GM19240 (cell line): ENCODE results near the gene ALDH3B1.
"Not testable (repeated sequence)": the region's sequence is repeated elsewhere in the genome, so short reads cannot be mapped to it uniquely, and the experiment has no call there.

Source experiments
- DNase-seq: peaks from one replicate; pipeline ENCODE4 v3.0.0; 2011; ENCODE audit warnings: low spot score; ENCODE audit not compliant: insufficient read length

The ALDH3B1 gene, protein sequence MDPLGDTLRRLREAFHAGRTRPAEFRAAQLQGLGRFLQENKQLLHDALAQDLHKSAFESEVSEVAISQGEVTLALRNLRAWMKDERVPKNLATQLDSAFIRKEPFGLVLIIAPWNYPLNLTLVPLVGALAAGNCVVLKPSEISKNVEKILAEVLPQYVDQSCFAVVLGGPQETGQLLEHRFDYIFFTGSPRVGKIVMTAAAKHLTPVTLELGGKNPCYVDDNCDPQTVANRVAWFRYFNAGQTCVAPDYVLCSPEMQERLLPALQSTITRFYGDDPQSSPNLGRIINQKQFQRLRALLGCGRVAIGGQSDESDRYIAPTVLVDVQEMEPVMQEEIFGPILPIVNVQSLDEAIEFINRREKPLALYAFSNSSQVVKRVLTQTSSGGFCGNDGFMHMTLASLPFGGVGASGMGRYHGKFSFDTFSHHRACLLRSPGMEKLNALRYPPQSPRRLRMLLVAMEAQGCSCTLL

DNA sequence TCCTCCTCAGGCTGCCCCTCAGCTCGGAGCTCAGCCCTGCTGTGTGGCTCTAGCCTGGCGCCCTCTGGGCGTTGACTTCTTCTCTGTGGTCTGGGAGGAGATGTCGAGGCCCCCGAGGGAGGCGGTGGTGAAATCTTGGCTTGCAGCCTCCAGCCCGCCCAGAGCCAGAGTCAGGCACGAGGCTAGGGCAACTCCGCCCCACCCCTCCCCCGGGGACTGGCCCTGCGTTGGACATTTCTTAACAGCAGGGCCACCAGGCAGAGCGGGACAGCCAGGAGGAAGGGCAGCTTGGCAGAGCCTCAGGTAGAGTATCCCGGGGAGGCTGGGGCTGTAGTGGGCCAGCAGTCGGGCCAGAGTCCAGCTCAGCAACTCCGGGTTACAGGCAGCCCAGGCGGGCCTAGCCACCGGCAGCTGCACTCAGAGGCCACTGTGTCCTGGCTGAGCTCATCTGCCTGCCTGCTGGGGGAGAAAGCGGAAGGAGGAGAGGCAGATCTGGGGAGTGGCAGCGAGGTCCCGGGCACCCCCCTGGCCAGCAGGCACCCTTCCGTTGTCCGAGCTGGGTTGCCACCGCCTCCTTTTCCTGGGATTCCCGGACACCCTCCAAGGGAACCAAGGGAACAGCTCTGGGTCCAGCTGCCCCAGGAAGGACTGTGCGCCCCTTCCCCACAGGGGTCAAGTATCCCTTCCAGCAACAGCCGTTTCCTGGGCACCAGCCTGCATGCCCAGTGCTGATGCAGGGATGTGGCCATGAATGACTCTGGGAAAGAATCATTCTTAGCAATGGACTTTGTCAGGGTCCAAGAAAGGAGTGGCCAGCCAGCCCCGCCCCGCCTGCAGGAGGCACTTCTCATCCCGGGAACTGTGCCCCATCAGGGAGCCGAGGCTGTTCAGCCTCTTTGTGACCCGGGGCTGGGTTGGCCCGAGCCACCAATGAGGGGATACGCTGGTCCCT lies at the start of gene ALDH3B1:
Gene ALDH3B1, plus strand, starts transcription at position 238 of the 952 bp plus-strand sequence. CDS start 4,971 bp downstream, outside the sequence.
- no peak for DNase-seq

DNA sequence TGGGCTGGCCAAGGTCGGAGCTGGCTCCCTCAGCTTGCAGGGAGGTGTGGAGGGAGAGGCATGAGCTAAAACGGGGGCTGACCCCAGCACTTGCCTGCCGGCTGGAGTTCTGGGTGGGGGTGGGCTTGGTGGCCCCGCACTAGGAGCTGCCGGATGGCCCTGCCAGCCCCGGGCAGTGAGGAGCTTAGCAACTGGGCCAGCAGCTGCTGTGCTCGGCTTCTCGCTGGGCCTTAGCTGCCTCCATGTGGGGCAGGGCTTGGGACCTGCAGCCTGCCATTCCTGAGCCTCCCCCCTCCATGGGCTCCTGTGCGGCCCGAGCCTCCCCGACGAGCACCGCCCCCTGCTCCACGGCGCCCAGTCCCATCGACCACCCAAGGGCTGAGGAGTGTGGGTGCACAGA lies 46.9 kb upstream of the ALDH3B1 start:
- DNase-seq: not testable (repeated sequence)

DNA sequence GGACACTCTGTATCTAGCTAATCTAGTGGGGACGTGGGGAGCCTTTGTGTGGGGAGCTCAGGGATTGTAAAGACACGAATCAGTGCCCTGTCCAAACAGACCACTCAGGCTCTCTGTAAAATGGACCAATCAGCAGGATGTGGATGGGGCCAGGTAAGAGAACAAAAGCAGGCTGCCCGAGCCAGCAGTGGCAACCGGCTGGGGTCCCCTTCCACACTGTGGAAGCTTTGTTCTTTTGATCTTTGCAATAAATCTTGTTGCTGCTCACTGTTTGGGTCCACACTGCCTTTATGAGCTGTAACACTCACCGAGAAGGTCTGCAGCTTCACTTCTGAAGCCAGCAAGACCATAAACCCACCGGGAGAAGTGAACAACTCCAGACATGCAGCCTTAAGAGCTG lies 46.2 kb upstream of the ALDH3B1 start:
- DNase-seq: not testable (repeated sequence)

DNA sequence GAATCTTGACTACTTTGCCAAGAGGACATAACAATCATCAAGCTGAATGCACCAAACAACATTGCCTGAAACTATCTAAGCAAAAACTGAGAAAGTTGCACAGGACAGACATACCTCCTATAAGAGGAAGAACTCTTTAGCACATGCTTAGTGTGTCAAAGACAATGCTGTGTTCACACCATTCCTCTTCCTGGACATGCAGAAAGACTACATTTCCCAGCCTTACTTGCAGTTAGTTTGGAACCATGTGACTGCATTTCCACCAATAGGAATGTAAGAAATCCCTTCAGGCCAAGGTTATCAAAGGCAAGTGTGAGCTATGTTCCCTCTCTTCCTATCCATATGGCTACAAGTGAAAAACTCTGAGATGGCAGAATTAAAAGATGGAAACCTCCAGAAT lies 45.4 kb upstream of the ALDH3B1 start:
- not testable (repeated sequence) for DNase-seq

DNA sequence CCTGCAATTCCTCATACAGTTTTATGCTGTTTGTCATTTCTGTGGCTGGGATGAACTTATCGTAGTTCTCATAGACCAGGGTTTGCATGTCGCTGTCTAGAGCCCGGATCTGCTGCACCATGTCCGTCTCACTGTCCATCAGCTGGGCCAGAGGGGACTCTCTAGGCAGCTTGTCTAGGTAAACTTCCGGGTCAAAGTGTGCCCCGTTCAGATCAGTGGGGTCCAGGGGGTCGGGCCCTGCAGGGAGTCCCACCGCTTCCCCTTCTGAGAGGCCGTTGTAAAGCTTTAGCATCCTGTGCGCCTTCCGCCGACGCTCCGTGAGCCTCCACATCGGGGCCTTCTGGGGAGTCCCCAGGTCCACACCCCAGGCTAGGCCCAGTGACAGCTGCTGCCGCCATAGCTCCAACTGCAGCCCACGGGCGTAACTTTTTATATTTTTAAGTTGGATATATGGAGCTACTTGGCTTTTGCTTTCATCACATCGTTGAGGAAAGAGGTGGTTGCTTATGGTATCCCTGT lies 44.2 kb upstream of the ALDH3B1 start:
- not testable (repeated sequence) for DNase-seq

DNA sequence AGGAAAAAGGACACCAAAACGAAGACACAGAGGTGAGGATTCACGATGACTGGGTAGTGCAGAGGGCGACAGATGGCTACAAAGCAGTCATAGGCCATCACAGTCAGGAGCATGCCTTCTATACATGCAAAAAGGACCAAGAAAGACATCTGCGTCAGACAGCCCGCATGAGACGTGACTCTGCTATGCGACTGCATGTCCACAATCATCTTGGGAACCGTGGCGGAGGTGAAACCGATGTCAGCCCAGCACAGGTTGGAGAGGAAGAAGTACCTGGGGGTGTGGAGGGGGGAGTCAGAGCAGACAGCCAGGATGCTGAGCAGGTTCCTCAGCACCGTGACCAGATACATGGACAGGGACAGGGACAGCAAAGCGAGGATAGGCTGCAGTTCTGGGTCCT lies 35.4 kb upstream of the ALDH3B1 start:
- not testable (repeated sequence) for DNase-seq

DNA sequence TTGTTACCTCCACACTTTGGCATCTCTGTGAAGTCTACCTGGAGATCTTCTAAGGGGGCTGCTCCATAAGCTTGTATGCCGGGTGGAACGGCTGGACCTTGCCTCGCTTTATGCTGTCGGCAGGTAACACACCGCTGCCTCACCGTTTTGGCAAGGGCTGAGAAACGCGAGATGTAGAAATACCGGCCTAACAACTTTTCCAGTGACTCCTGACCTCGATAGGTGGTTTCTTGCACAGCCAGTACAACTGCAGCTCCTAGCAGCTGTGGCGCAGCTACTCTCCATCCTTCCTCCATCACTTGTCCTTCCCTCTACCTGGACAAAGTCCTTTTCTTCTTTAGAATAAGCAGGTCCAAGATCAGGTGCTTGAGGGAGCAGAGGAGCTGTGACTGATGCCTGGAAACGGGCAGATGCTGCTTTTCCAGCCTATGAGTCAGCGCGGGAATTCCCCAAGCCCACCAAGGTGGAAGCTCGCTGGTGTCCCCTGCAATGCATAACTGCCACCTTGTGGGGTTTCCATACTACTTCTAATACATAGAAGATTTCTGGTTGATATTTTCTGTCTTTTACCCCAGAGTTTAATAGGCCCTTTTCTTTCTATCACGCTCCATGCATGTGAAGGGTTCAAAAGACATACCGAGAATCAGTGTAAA lies 31.2 kb upstream of the ALDH3B1 start:
- not testable (repeated sequence) for DNase-seq

DNA sequence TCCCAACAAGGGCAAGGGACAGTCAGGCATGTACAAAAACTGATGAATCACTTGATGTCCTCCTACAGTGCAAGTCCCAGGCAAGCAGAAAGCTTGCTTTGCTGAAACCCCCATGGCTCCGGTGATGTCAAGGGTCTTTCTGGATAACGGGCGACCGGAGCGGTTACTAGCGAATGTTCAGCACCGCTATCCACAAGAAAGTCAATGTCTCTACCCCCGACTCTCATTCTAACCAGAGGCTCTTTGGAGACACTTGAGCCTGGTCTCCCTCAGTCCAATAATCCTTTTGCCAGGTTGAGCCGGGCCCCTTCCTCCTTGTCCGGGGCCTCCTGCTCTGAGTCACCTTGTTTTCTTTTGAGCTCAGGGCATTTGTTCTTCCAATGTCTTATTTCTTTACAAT lies 28.9 kb upstream of the ALDH3B1 start:
- not testable (repeated sequence) for DNase-seq

DNA sequence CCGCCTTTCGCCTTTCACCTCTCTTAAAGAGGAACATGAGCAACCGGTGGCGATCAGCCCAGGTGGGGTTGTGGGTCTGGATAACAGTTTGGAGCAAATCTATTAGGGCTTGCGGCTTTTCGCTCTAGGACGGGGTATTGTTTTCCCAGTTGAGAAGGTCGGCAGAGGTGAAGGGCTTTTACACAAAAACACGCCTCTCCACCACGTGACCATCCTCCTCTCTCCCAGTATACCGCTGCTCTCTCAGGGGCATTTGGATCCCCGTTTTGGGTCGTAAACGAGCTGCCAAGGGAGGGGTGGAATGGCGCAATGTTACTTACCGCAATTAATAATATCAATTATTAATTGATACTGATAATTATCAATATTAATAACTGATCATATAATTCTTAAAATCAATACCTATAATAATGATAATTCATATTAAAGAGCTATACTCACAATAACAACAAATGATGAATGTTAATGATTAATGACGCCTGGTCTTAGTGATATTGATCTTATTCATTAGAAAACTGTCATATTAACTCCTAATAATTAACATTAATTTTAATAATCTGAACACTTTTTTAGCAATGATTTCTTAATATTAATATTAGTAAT lies 27.8 kb upstream of the ALDH3B1 start:
- DNase-seq: not testable (repeated sequence)

DNA sequence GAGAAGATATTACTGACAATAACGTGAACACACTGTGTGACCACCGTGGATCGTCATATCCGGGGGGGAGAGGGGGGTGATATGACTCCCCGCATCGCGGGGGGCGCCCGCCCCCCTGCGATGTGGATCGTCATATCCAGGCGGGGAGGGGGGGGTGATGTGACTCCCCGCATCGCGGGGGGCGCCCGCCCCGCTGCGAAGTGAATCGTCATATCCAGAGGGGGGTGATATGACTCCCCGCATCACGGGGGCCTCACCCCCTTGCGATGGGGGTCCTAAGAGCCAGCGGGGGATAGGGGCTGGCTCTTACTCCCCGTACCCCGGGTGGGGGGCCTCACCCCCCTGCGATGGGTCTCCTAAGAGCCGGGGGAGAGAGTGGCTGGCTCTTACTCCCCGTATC lies 26.2 kb upstream of the ALDH3B1 start:
- no peak for DNase-seq

DNA sequence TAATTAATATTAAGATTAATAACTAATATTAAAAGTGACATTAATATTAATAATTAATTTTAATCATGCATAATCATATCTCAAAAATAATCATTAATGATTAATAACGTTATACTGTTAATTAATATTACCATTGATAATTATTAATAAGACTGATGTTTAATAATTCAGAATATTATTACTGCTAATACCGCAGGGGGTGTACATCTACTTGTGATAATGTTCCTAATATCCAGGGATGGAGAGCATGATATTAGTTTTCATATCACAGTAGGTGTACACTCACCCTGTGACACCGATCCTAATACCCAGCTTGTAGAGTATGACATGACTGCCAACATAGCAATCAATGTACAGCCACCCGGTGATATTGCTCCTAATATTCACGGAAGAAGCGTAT lies 24.8 kb upstream of the ALDH3B1 start:
- DNase-seq: not testable (repeated sequence)

DNA sequence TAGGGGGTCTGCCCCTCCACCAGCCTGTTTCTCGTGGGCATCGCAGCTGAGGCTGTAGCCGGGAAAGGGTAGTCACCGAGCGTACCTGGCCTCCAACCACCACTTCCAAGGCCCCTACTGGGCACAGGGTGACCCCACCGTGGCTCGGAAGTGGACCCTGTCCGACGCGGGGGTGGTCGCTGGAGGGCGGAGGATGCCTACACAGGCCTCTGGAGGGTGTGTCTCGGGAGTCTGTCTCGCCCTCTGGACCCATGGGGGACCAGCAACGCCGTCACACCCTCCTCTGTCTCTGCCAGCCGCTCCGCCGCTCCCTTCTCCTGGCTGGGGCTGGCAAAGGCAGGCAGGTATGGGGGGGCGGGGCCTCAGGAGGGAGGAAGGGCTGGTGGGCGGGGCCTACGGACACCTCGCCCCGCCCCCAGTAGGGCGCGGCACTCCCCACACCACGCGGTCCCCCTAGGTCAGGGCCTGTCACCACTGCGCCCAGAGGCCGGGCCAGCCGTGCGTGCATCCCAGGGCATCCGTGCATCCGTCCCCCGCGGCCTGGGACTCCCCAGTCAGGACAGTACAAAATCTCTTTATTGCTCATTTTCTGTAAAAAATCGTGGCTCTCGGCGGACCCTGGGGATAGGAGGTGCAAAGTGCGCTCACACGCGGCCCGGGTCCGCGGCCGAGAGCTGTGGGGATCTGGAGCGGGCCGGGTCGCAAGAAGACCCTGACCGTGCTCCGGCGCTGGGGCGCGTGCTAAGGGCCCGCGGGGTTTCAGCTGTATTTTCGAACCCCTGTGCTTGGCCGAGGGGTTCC lies 19.4 kb upstream of the ALDH3B1 start:
- DNase-seq: not testable (repeated sequence)

DNA sequence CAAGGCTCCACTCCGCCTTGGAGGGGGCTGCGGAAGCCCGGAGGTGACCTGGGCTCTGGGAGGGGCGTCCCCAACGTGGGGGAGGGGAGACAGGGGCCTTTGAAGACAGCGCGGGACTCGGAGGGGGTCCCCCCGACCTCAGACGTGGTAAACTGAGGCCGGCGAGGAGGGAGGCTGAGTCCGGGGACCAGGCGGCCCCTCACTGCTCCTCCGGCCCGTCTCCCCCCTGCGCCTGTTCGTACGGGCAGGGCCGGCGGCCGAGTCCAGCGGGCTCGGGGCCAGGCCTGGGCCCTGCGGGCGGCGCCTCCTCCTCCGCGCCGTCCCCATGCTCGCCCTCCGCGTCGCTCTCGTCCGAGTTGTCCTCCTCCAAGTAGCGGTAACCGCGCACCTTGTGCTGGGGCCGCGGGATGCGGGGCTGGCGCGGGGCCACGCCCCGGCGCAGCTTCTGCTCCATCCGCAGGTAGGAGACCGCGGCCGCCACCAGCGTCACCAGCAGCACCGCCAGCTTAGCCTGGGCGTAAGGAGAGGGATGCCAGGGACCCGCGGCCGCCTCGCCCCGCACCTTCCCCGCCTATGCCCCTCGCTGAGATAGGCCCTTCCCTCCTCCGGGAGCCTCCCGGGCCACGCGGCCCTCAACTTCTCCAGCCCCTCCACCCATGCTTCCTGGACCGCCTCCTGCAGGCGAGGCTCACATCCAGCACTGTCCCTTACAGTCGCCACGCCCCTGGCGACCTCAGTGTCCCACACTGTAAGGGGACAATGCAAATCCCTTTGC lies 18.6 kb upstream of the ALDH3B1 start:
- DNase-seq: not testable (repeated sequence)

DNA sequence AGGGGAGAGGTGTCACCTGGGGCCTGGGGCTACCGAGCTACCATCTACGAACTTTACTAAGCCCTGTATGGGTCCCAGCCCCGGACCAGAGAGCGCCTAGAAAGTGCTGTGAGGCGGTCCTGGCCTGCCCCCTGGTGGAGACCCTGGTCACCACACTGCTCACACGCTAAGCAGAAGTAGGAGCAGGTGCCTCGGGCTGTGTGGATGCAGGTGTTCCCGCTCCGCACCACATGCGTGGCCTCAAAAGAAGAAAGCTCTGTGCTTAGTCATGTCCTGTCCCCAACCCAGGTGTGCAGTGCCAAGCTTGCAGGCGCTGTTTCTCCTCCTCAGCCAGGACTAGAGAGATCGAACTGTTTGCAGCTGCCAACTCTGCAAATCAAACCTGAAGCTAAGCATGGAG lies 16.3 kb upstream of the ALDH3B1 start:
- DNase-seq: not testable (repeated sequence)

DNA sequence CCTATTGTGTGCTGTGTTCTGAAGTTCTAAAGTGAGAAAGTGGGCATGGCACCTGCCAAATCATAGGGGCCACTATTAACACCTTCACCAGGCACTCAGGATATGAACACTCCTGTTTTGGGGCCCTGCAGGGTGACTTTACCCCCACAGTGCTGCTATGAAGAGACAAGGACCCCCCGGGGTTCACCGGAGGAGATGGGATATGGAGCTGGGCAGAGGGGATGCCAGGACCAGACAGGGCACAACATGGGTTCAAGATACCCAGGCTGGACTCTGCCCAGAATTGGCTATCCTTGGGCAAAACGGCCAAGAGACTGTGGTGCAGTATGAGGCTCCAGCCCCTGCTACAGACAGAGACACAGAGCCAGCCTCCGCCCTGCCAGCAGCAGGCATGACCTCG lies 15.7 kb upstream of the ALDH3B1 start:
- not testable (repeated sequence) for DNase-seq

DNA sequence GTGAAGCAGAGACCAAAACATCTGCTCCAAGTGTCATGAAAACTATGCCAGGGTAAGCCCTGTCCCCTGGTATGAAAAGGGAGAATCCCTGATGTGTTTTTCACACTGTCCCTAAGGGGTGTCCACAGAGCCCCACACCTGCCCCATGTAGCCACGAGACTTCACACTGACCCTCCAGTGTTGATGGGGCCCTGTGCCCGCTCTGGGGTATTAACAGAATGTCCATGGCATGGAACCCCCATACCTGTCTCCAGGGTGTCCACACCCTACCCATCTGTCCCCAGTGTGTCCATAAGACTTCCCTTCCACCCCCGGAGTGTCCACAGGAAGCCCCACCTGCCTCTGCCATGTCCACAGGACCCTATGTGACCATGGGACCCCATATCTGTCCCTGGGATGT lies 15.0 kb upstream of the ALDH3B1 start:
- not testable (repeated sequence) for DNase-seq

DNA sequence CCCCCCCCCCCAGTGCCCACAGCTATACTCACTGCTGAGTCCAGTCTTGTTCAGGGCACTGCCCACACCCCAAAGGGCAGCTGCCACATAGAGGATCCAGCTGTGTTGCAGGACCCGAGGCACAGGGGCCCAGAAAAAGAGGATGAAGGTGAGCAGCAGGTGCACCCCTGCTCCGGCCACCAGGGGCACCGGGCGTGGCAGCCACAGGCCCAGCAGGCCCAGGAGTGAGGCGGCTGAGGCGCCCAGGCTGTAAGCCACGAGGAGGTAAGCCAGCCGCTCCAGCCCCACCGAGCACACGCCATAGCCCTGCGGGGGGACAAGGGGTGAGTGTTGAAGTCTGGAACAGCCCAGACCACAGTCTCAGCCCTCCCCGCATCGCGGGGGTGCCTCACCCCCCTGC lies 14.5 kb upstream of the ALDH3B1 start:
- not testable (repeated sequence) for DNase-seq

DNA sequence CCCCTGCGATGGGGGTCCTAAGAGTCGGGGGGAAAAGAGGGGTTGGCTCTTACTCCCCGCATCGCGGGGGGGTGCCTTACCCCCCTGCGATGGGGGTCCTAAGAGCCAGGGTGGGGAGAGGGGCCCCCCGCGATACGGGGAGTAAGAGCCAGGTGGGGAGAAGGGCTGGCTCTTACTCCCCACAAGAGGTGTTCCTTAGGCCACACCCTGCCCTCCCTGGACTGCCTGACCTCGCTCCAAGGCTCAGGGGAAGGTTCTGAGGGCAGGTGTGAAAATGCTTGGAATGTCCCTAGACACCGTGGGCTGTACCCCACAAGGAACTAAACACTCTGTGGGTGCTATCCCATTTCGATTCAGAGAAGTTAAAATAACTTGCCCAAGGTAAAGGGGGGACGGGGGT lies 14.1 kb upstream of the ALDH3B1 start:
- DNase-seq: no peak
